Panc1 (cell line): ENCODE measurements around the gene SH2D1A. TPM values are rescaled to one million over a fixed set of nuclear protein-coding genes. Genes with fewer than 3 reads are reported as not detected.

ENCODE experiments used
- ATAC-seq: fragments of 200-7000 bp; cut with Tn5 transposase; 2 replicates; pipeline ENCODE4 v1.9.1; 2020; ENCODE audit warnings: mild to moderate bottlenecking, moderate library complexity
- BruUV-seq: library from RNA; stranded (reverse); fragments of 400-500 nt; replicated peaks from 2 replicates; lab custom pipeline; 2021; lab: Mats Ljungman, UMichigan
- CTCF ChIA-PET: fragments of 300-600 bp; sonication (Branson Sonifier 250); formaldehyde crosslinking; loops from one replicate; lab custom pipeline; 2022; ENCODE audit warnings: antibody characterized with exemption; lab: Charles Lee
- POLR2A ChIA-PET: fragments of 300-600 bp; sonication (Branson Sonifier 250); formaldehyde crosslinking; loops from one replicate; lab custom pipeline; 2022; ENCODE audit warnings: antibody characterized with exemption; lab: Charles Lee
- DNase-seq: peaks from one replicate; pipeline ENCODE4 v3.0.0-alpha.2; 2010; ENCODE audit warnings: low read depth, low spot score
- H3K27ac ChIP-seq: 2 replicates; pipeline ENCODE4 v1.5.1; 2011; ENCODE audit warnings: mild to moderate bottlenecking, low read length, inconsistent platforms
- H3K27me3 ChIP-seq: fragments of 200-500 bp; sonication (Bioruptor generic); 2 replicates; pipeline ENCODE4 v1.6.0; 2014; ENCODE audit warnings: low read length, inconsistent platforms; ENCODE audit not compliant: control insufficient read depth, insufficient read depth
- H3K36me3 ChIP-seq: fragments of 200-500 bp; sonication (Bioruptor generic); 2 replicates; pipeline ENCODE4 v1.5.1; 2014; ENCODE audit warnings: inconsistent platforms, mild to moderate bottlenecking, low read length, moderate library complexity; ENCODE audit not compliant: control insufficient read depth, insufficient read depth
- H3K4me1 ChIP-seq: 2 replicates; pipeline ENCODE4 v1.5.1; 2011; ENCODE audit warnings: inconsistent platforms, mild to moderate bottlenecking, low read length, moderate library complexity; ENCODE audit not compliant: control insufficient read depth, insufficient read depth
- H3K4me3 ChIP-seq, 2 experiments: 2 replicates each; pipeline ENCODE4 v1.5.1; 2011 to 2012; ENCODE audit warnings: low read depth in 2 of 2, low read length in 2 of 2, mild to moderate bottlenecking in 2 of 2, inconsistent platforms in 1 of 2, moderate library complexity in 1 of 2
- H3K9me3 ChIP-seq: fragments of 200-500 bp; sonication (Bioruptor generic); 2 replicates; pipeline ENCODE4 v1.5.1; 2014; ENCODE audit warnings: low read depth, mild to moderate bottlenecking, inconsistent platforms, low read length, moderate library complexity; ENCODE audit not compliant: control insufficient read depth, insufficient read depth
- POLR2AphosphoS5 ChIP-seq: IDR thresholded peaks from 2 replicates; pipeline ENCODE4 v1.6.1; 2012; ENCODE audit warnings: mild to moderate bottlenecking, low read depth, low read length, moderate library complexity
- REST ChIP-seq, 2 experiments: IDR thresholded peaks; 2 replicates each; pipeline ENCODE4 v1.6.1; 2011 to 2012; ENCODE audit warnings: low read depth in 2 of 2, control low read depth in 1 of 2, low read length in 1 of 2, mild to moderate bottlenecking in 1 of 2, moderate library complexity in 1 of 2; ENCODE audit not compliant: insufficient read depth in 1 of 2
- SIN3A ChIP-seq: IDR thresholded peaks from 2 replicates; pipeline ENCODE4 v1.6.1; 2012; ENCODE audit warnings: low read depth, mild to moderate bottlenecking, low read length, moderate library complexity, borderline replicate concordance; ENCODE audit not compliant: insufficient read depth
- TCF7L2 ChIP-seq: IDR thresholded peaks from 2 replicates; pipeline ENCODE4 v1.6.1; 2011; ENCODE audit warnings: mild to moderate bottlenecking, low read depth, low read length, inconsistent platforms
- in situ Hi-C: cut with HindIII; loops from 2 replicates; pipeline ENCODE4 v1.10.0; 2016; ENCODE audit warnings: low sequenced_read_pairs, low pct_unique_long_range_greater_than_20kb
- intact Hi-C: fragments of 100-400 bp; cut with micrococcal nuclease; formaldehyde crosslinking; loops from one replicate; pipeline ENCODE4 v1.10.0; 2022; ENCODE audit not compliant: unreplicated experiment
- total RNA-seq: library from RNA; stranded (reverse); gene quantifications from one replicate; pipeline ENCODE4 v1.2.1, GENCODE V29; 2021; ENCODE audit not compliant: unreplicated experiment
- TF ChIP-seq, protein P1 (sequence below): fragments of 450-650 bp; IDR thresholded peaks from 2 replicates; pipeline ENCODE4 v1.5.1; 2017; ENCODE audit warnings: mild to moderate bottlenecking

The SH2D1A gene
- total RNA-seq, 1 experiment from 2014 or later, result 0.21 TPM

- Histone ChIP-seq H3K4me3 (no peak overlapping the region), H3K27me3 (no peaks in the 10 kb centered on the region), H3K9me3 (no peaks in the 10 kb centered on the region), H3K4me1 (no peaks in the 10 kb centered on the region), H3K27ac (no peak overlapping the region), H3K36me3 (no peaks in the 10 kb centered on the region)
- CTCF ChIA-PET, result no interaction called here
- in situ Hi-C loops, result no loop called here
- no peak for DNase-seq
- TF ChIP-seq, protein P1, sequence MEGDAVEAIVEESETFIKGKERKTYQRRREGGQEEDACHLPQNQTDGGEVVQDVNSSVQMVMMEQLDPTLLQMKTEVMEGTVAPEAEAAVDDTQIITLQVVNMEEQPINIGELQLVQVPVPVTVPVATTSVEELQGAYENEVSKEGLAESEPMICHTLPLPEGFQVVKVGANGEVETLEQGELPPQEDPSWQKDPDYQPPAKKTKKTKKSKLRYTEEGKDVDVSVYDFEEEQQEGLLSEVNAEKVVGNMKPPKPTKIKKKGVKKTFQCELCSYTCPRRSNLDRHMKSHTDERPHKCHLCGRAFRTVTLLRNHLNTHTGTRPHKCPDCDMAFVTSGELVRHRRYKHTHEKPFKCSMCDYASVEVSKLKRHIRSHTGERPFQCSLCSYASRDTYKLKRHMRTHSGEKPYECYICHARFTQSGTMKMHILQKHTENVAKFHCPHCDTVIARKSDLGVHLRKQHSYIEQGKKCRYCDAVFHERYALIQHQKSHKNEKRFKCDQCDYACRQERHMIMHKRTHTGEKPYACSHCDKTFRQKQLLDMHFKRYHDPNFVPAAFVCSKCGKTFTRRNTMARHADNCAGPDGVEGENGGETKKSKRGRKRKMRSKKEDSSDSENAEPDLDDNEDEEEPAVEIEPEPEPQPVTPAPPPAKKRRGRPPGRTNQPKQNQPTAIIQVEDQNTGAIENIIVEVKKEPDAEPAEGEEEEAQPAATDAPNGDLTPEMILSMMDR, result no peak
- TF ChIP-seq TCF7L2, result no peak
- TF ChIP-seq POLR2AphosphoS5, result no peak
- no peak for TF ChIP-seq REST (IDR thresholded peaks at IDR 0.05; ENCODE audit: insufficient read depth in 1 of 2, low read depth in 2 of 2, low read length in 1 of 2)
- TF ChIP-seq SIN3A, result no peak
- ATAC-seq, result no peak
- POLR2A ChIA-PET, result no interaction called here
- intact Hi-C loops, result no loop called here
- BruUV-seq, result no TSS peak
These were observed 75.7 kb downstream of the SH2D1A start for GRCh38 chrX:124421898-124422655.

Other genes with a start within 250 kb of the SH2D1A start
- not detected for gene TEX13D, start 13.9 kb upstream of the SH2D1A start, total RNA-seq